Stomach (tissue), 9 donors: Measurements from ENCODE around the gene ALDH16A1. TPM values are rescaled to one million over a fixed set of nuclear protein-coding genes. Genes with fewer than 3 reads are reported as not detected.
A peak's percentile ranks its signal among the peaks of the same experiment; 100 is the strongest.

ENCODE experiments used
- DNase-seq, 2 donors: peaks; one replicate each; pipeline versions ENCODE4 v3.0.0 to v3.0.0-alpha.2; 2013 to 2019
- H3K27ac ChIP-seq, 5 donors: fragments of 200-600 bp in 4 of 5; sonication (generic) in 4 of 5; one replicate each; pipeline ENCODE4 v1.5.1; 2013 to 2019; ENCODE audit warnings: mild to moderate bottlenecking in 1 of 5, moderate library complexity in 1 of 5
- H3K27me3 ChIP-seq, 3 donors: fragments of 200-600 bp; sonication (generic); one replicate each; pipeline ENCODE4 v1.5.1; 2017 to 2019; ENCODE audit warnings: mixed run types in 1 of 3
- H3K36me3 ChIP-seq, 4 donors: fragments of 200-600 bp; sonication (generic); 1 replicate in 3 of 4; 2 replicates in 1 of 4; pipeline ENCODE4 v1.5.1; 2016 to 2019
- H3K4me1 ChIP-seq, 4 donors: fragments of 200-600 bp; sonication (generic); one replicate each; pipeline ENCODE4 v1.5.1; 2016 to 2019
- H3K4me3 ChIP-seq, 4 donors: fragments of 200-600 bp; sonication (generic) in 3 of 4; one replicate each; pipeline ENCODE4 v1.5.1; 2016 to 2019; ENCODE audit warnings: mild to moderate bottlenecking in 1 of 4
- H3K9me3 ChIP-seq, 4 donors: fragments of 200-600 bp; sonication (generic); one replicate each; pipeline ENCODE4 v1.5.1; 2016 to 2019
- CTCF ChIP-seq, 7 experiments: fragments of 450-650 bp in 4 of 7; fragments of 200-600 bp in 3 of 7; sonication (generic) in 3 of 7; IDR thresholded peaks; one replicate each; pipeline ENCODE4 v1.5.1; 2016 to 2019; ENCODE audit warnings: antibody characterized with exemption in 7 of 7, control low read depth in 2 of 7, mild to moderate bottlenecking in 1 of 7
- EP300 ChIP-seq: sonication (generic); formaldehyde crosslinking; IDR thresholded peaks from one replicate; pipeline ENCODE4 v1.6.1; 2017; ENCODE audit warnings: antibody characterized with exemption
- POLR2A ChIP-seq, 4 donors: fragments of 450-650 bp; IDR thresholded peaks; one replicate each; pipeline ENCODE4 v1.6.1; 2016; ENCODE audit warnings: antibody characterized with exemption in 4 of 4, control low read depth in 2 of 4, mild to moderate bottlenecking in 1 of 4, moderate library complexity in 1 of 4
- POLR2AphosphoS5 ChIP-seq, 3 donors: sonication (generic); formaldehyde crosslinking; IDR thresholded peaks; one replicate each; pipeline ENCODE4 v1.6.1; 2016; ENCODE audit warnings: antibody characterized with exemption in 3 of 3
- WGBS, 5 donors: extraction: QIAGEN DNeasy Blood & Tissue Kit in 3 of 5; methylation state at CpG; one replicate each; pipeline versions ENCODE4 v1.1.5 to v1.1.7; 2013 to 2018; 5-methylcytosine and 5-hydroxymethylcytosine counted together
- intact Hi-C: fragments of 100-400 bp; cut with DNase I; formaldehyde crosslinking; loops from one replicate; pipeline ENCODE4 v1.15.1; 2023; ENCODE audit warnings: low total_unique reads
- polyA plus RNA-seq, 3 donors: library from polyadenylated mRNA; stranded (reverse); fragments of 200-250 nt; gene quantifications; one replicate each; pipeline ENCODE4 v1.2.3, GENCODE V29; 2013
- total RNA-seq, 5 donors: library from RNA; depleted of rRNA; stranded (reverse); fragments of >200 nt; gene quantifications; one replicate each; pipeline versions ENCODE4 v1.1.0 to v1.2.3, GENCODE V29; 2014 to 2016
- donor health status: healthy with polysubstance abuse.
- donor health status: Bipolar disorder and iron deficiency.
- donor health status: healthy.

The ALDH16A1 gene
- total and polyA plus RNA-seq, 8 donors = 27.9 to 198 (median 42.5) TPM

- no peak for TF ChIP-seq POLR2AphosphoS5 (IDR thresholded peaks at IDR 0.05)
- no peak for TF ChIP-seq POLR2A (IDR thresholded peaks at IDR 0.05)
- no peak for TF ChIP-seq CTCF (IDR thresholded peaks at IDR 0.05)
- TF ChIP-seq EP300 = no peak
- no peaks in the 10 kb centered on the region for H3K27me3 ChIP-seq
- H3K4me1 ChIP-seq = peaks cover 25 to 43% (median 36%) of the 10 kb centered on the region in 4 donors
- DNase-seq = peak in 1 of 2 donors; percentile 9
- H3K4me3 ChIP-seq = peak overlapping the region; percentile 17 to 94 (median 30)
- H3K27ac ChIP-seq = peak overlapping the region; percentile 78 to 96 (median 91)
- no peaks in the 10 kb centered on the region for H3K9me3 ChIP-seq
- peaks cover 24 to 48% (median 43%) of the 10 kb centered on the region in 4 donors for H3K36me3 ChIP-seq
- intact Hi-C loops = no loop called here
- 63 to 68% (median 65%) methylated on average over 22 to 23 of the region's 23 CpGs for WGBS, 5 donors
Measured at GRCh38 chr19:49486710-49487276, 33.8 kb downstream of the ALDH16A1 start.

GRCh38 chr19:49487277-49488045 is 34.4 kb downstream of the ALDH16A1 start, which contains the start of gene RPL13A:
TSS of gene RPL13A (plus strand) at chr19:49487608. CDS start at chr19:49487630, 22 bp downstream.
- 0 to 1% (median 0%) methylated on average over 44 to 57 of the region's 57 CpGs for WGBS, 5 donors

GRCh38 chr19:49488046-49488862 is 35.2 kb downstream of the ALDH16A1 start:
- DNase-seq = peak in 1 of 2 donors; percentile 38
- intact Hi-C loops = no loop called here
- H3K9me3 ChIP-seq = no peaks in the 10 kb centered on the region
- peak overlapping the region; percentile 91 to 100 (median 93) for H3K4me3 ChIP-seq
- peak in 1 of 3 donors; percentile 4 for TF ChIP-seq POLR2AphosphoS5 (IDR thresholded peaks at IDR 0.05)
- no peak for TF ChIP-seq POLR2A (IDR thresholded peaks at IDR 0.05)
- no peaks in the 10 kb centered on the region for H3K27me3 ChIP-seq
- WGBS, 5 donors = 0 to 3% (median 1%) methylated on average over 26 of the region's 26 CpGs
- peak overlapping the region; percentile 81 to 96 (median 93) for H3K27ac ChIP-seq
- peaks cover 37 to 50% (median 48%) of the 10 kb centered on the region in 4 donors for H3K36me3 ChIP-seq
- peaks cover 25 to 51% (median 39%) of the 10 kb centered on the region in 4 donors for H3K4me1 ChIP-seq

More at GRCh38 chr19:49487277-49488045, 34.4 kb downstream of the ALDH16A1 start, which contains the start of gene RPL13A:
- peak within 1 kb of the TSS; percentile 91 to 100 (median 93) for H3K4me3 ChIP-seq
- peaks cover 25 to 49% (median 39%) of the 10 kb centered on the region in 4 donors for H3K4me1 ChIP-seq
- H3K36me3 ChIP-seq = peaks cover 30 to 48% (median 44%) of the 10 kb centered on the region in 4 donors
- intact Hi-C loops = no loop called here
- DNase-seq = peak; percentile 100
- TF ChIP-seq POLR2AphosphoS5 (IDR thresholded peaks at IDR 0.05) (peak; percentile 91 to 100 (median 99)), EP300 (no peak), CTCF (IDR thresholded peaks at IDR 0.05) (no peak), POLR2A (IDR thresholded peaks at IDR 0.05) (peak in 2 of 4 donors; percentile 94 to 98)
- no peaks in the 10 kb centered on the region for H3K9me3 ChIP-seq
- no peaks in the 10 kb centered on the region for H3K27me3 ChIP-seq
- H3K27ac ChIP-seq = peak within 1 kb of the TSS; percentile 81 to 96 (median 93)

- Histone ChIP-seq H3K27ac (peak overlapping the region; percentile 32 to 96 (median 93)), H3K36me3 (peaks cover 38 to 50% (median 48%) of the 10 kb centered on the region in 4 donors), H3K4me3 (peak overlapping the region; percentile 91 to 100 (median 93)), H3K9me3 (no peaks in the 10 kb centered on the region), H3K4me1 (peaks cover 25 to 51% (median 39%) of the 10 kb centered on the region in 4 donors), H3K27me3 (no peaks in the 10 kb centered on the region)
- no peak for DNase-seq
- WGBS, 5 donors = 9 to 24% (median 15%) methylated on average over 15 of the region's 15 CpGs
- TF ChIP-seq POLR2A (IDR thresholded peaks at IDR 0.05) (no peak), EP300 (no peak), POLR2AphosphoS5 (IDR thresholded peaks at IDR 0.05) (no peak), CTCF (IDR thresholded peaks at IDR 0.05) (no peak)
- intact Hi-C loops = no loop called here
Measured at GRCh38 chr19:49488863-49489537, 36.0 kb downstream of the ALDH16A1 start.
